Prostate gland (tissue), 2 donors: ENCODE results near the gene REEP2.
"Not testable (repeated sequence)": the region's sequence is repeated elsewhere in the genome, so short reads cannot be mapped to it uniquely, and the experiment has no call there.

ENCODE experiments used
- POLR2A ChIP-seq: fragments of 450-650 bp; IDR thresholded peaks from one replicate; pipeline ENCODE4 v1.6.1; 2016; ENCODE audit warnings: antibody characterized with exemption, mild to moderate bottlenecking
- POLR2AphosphoS5 ChIP-seq: sonication (generic); formaldehyde crosslinking; IDR thresholded peaks from one replicate; pipeline ENCODE4 v1.6.1; 2017; ENCODE audit warnings: antibody characterized with exemption
- TF ChIP-seq, protein P1 (sequence below), 4 experiments: fragments of 200-600 bp in 2 of 4; fragments of 450-650 bp in 2 of 4; sonication (generic) in 2 of 4; IDR thresholded peaks; 1 replicate in 3 of 4; 2 replicates in 1 of 4; pipeline ENCODE4 v1.5.1; 2016 to 2019; ENCODE audit warnings: antibody characterized with exemption in 4 of 4, mild to moderate bottlenecking in 2 of 4, moderate library complexity in 2 of 4

DNA sequence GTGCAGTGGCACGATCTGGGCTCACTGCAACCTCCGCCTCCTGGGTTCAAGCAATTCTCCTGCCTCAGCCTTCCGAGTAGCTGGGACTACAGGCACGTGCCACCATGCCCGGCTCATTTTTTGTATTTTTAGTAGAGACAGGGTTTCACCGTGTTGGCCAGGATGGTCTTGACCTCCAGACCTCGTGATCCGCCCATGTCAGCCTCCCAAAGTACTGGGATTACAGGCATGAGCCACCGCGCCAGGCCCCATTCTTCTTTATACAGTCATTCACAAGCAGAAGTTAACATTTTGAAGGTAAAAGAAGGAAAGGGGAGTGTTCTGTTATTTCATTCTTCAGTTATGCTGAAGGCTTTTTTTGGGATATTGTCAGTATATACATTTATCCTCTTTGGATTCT lies 48.9 kb upstream of the REEP2 start:
- TF ChIP-seq, protein P1, sequence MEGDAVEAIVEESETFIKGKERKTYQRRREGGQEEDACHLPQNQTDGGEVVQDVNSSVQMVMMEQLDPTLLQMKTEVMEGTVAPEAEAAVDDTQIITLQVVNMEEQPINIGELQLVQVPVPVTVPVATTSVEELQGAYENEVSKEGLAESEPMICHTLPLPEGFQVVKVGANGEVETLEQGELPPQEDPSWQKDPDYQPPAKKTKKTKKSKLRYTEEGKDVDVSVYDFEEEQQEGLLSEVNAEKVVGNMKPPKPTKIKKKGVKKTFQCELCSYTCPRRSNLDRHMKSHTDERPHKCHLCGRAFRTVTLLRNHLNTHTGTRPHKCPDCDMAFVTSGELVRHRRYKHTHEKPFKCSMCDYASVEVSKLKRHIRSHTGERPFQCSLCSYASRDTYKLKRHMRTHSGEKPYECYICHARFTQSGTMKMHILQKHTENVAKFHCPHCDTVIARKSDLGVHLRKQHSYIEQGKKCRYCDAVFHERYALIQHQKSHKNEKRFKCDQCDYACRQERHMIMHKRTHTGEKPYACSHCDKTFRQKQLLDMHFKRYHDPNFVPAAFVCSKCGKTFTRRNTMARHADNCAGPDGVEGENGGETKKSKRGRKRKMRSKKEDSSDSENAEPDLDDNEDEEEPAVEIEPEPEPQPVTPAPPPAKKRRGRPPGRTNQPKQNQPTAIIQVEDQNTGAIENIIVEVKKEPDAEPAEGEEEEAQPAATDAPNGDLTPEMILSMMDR (IDR thresholded peaks at IDR 0.05), result not testable (repeated sequence)
- not testable (repeated sequence) for TF ChIP-seq POLR2A, POLR2AphosphoS5
